ENCODE measurements around the gene STH.

STH gene

GRCh38 chr17:45998987-45999899 lies at the start of gene STH:
Gene STH, plus strand, starts transcription at chr17:45999250. Its CDS starts 30 bp downstream, at chr17:45999280.
- CTCF ChIA-PET: interaction anchor here (1.3 to 5.4 kb wide), 4 partner anchors 12 to 45 kb away, joined by 3 to 29 read pairs (median 7); no protein-coding TSS in a partner anchor
- no peak for DNase-seq (ENCODE audit: extremely low spot score)
- POLR2A ChIA-PET: no interaction called here
- no peak for TF ChIP-seq CTCF (IDR thresholded peaks at IDR 0.05; ENCODE audit: control extremely low read depth, extremely low read depth, low read depth, missing control alignments)

- ChIA-PET POLR2A (no interaction called here), CTCF (interaction anchor here (0.8 to 2.8 kb wide), 15 partner anchors 9 to 522 kb away, joined by 3 to 12 read pairs (median 5); no protein-coding TSS in a partner anchor)
- TF ChIP-seq CTCF (IDR thresholded peaks at IDR 0.05; ENCODE audit: control extremely low read depth, extremely low read depth, low read depth, missing control alignments): no peak
- DNase-seq (ENCODE audit: extremely low spot score): no peak
These were observed 49.2 kb upstream of the STH start for GRCh38 chr17:45949755-45950320.

GRCh38 chr17:45950888-45951287 lies 48.2 kb upstream of the STH start:
- TF ChIP-seq CTCF (IDR thresholded peaks at IDR 0.05; ENCODE audit: control extremely low read depth, extremely low read depth, low read depth, missing control alignments): no peak
- ChIA-PET CTCF (no interaction called here), POLR2A (no interaction called here)
- no peak for DNase-seq (ENCODE audit: extremely low spot score)

GRCh38 chr17:45951403-45951802 lies 47.6 kb upstream of the STH start:
- no peak for TF ChIP-seq CTCF (IDR thresholded peaks at IDR 0.05; ENCODE audit: control extremely low read depth, extremely low read depth, low read depth, missing control alignments)
- ChIA-PET POLR2A (no interaction called here), CTCF (no interaction called here)
- no peak for DNase-seq (ENCODE audit: extremely low spot score)

- TF ChIP-seq CTCF (IDR thresholded peaks at IDR 0.05; ENCODE audit: control extremely low read depth, extremely low read depth, low read depth, missing control alignments): no peak
- POLR2A ChIA-PET: no interaction called here
- CTCF ChIA-PET: no interaction called here
- DNase-seq (ENCODE audit: extremely low spot score): no peak
These were observed 47.1 kb upstream of the STH start for GRCh38 chr17:45951941-45952340.

- POLR2A ChIA-PET: no interaction called here
These were observed 46.2 kb upstream of the STH start for GRCh38 chr17:45952814-45953320.

More at GRCh38 chr17:45952814-45953320, 46.2 kb upstream of the STH start:
- TF ChIP-seq CTCF (IDR thresholded peaks at IDR 0.05; ENCODE audit: control extremely low read depth, extremely low read depth, low read depth, missing control alignments): no peak
- DNase-seq (ENCODE audit: extremely low spot score): no peak
- CTCF ChIA-PET: interaction anchor here (1.3 kb wide), 1 partner anchor 25 kb away, joined by 3 read pairs; no protein-coding TSS in a partner anchor
